Lower leg skin (tissue), 3 donors: ENCODE measurements around the gene UBE2M.

ENCODE experiments used
- POLR2A ChIP-seq, 2 donors: fragments of 450-650 bp; IDR thresholded peaks; one replicate each; pipeline ENCODE4 v1.6.1; 2016 to 2017; ENCODE audit warnings: antibody characterized with exemption in 2 of 2, mild to moderate bottlenecking in 1 of 2, moderate library complexity in 1 of 2
- TF ChIP-seq, protein P1 (sequence below), 3 donors: fragments of 450-650 bp; IDR thresholded peaks; one replicate each; pipeline ENCODE4 v1.5.1; 2016; ENCODE audit warnings: antibody characterized with exemption in 3 of 3, mild to moderate bottlenecking in 3 of 3, moderate library complexity in 2 of 3

DNA sequence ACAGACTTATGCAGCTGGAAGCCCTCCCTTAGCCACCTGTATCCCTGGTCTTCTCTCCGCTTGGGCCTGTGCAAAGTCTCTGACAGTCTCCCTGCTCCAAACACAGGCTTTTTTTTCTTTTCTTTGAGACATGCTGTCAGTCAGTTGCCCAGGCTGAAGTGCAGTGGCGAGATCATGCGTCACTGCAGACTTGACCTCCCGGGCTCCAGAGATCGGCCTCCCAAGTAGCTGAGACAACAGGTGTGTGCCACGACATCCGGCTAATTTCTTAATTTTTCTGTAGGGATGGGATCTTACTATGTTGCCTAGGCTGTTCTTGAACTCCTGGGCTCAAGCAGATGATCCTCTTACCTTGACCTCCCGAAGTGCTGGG, 13.2 kb upstream of the UBE2M start:
- TF ChIP-seq POLR2A (IDR thresholded peaks at IDR 0.05), result no peak
- TF ChIP-seq, protein P1, sequence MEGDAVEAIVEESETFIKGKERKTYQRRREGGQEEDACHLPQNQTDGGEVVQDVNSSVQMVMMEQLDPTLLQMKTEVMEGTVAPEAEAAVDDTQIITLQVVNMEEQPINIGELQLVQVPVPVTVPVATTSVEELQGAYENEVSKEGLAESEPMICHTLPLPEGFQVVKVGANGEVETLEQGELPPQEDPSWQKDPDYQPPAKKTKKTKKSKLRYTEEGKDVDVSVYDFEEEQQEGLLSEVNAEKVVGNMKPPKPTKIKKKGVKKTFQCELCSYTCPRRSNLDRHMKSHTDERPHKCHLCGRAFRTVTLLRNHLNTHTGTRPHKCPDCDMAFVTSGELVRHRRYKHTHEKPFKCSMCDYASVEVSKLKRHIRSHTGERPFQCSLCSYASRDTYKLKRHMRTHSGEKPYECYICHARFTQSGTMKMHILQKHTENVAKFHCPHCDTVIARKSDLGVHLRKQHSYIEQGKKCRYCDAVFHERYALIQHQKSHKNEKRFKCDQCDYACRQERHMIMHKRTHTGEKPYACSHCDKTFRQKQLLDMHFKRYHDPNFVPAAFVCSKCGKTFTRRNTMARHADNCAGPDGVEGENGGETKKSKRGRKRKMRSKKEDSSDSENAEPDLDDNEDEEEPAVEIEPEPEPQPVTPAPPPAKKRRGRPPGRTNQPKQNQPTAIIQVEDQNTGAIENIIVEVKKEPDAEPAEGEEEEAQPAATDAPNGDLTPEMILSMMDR (IDR thresholded peaks at IDR 0.05), result no peak
